ENCODE results near the gene RAI14. TPM values are rescaled to one million over a fixed set of nuclear protein-coding genes. Genes with fewer than 3 reads are reported as not detected.

RAI14 gene
- total and polyA plus RNA-seq, 2 donors (not counting 3 experiments of a cell fraction or from before 2014, with no cell fraction given): 114 to 369 TPM

DNA sequence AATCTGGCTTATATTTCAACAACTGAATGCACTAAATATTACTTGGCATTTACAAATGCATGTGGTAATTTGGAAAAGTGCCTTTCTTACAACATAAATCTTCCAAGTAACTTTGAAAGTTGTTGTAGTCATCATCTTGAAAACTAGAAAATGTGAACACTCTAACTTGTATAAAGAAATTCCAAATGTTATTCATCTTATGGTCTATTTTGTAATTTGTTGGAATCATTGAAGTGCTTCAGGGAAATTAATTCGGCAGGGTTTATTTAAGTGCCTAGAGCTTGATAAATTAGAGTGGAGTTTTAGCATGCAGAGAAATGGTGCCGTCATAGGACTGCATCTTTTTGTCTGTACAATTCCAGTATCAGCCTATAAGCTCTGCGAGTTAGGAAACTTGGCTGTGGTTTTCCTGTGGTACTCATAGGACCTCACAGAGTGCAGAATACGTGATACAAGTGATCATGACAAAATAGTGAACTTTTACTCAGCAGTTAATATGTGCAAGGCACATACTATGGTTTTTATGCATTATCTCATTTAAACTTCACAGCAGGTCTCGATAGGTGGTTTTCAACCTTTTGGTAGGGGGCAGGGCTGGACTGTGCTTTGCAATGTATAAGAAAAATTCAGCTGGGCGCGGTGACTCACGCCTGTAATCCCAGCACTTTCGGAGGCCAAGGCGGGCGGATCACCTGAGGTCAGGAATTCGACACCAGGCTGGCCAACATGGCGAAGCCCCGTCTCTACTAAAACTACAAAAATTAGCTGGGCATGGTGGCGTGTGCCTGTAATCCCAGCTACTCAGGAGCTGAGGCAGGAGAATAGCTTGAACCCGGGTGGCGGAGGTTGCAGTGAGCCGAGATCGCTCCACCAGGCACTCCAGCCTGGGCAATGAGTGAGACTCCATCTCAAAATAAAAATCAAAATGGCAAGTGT lies 79.6 kb downstream of the RAI14 start:
- H4K20me1 ChIP-seq (replicated peaks; ENCODE audit: control insufficient read depth, extremely low read depth, insufficient read depth, low read length): no peaks in the 10 kb centered on the region
- FAIRE-seq (peak; percentile 53), DNase-seq (ENCODE audit: low read depth, low spot score) (no peak)
- POLR2A ChIA-PET: no interaction called here
- H3K27ac ChIP-seq (ENCODE audit: insufficient read depth, low read depth, low read length): no peak overlapping the region
- no peak overlapping the region for H2AFZ ChIP-seq (ENCODE audit: low read depth, low read length)
- dilution Hi-C loops (cut with MboI; ENCODE audit: extremely low pct_ligation_motif_present, low sequenced_read_pairs) (no loop called here), intact Hi-C loops (cut with micrococcal nuclease) (no loop called here)
- no peak overlapping the region for H3K9ac ChIP-seq (replicated peaks; ENCODE audit: extremely low read depth, insufficient read depth, low read length)
- no peaks in the 10 kb centered on the region for H3K27me3 ChIP-seq (ENCODE audit: control insufficient read depth in 2 of 2, insufficient read depth in 2 of 2, low read length in 2 of 2)
- H3K4me2 ChIP-seq (ENCODE audit: insufficient read depth, low read length): no peak overlapping the region
- CTCF ChIA-PET: interaction anchor here (0.7 to 1.4 kb wide), 2 partner anchors 18 to 20 kb away, joined by 3 to 5 read pairs; no protein-coding TSS in a partner anchor
- peaks cover 11 to 29% of the 10 kb centered on the region in 2 experiments for H3K36me3 ChIP-seq (ENCODE audit: control insufficient read depth in 2 of 2, extremely low read depth in 1 of 2, insufficient read depth in 2 of 2, low read length in 2 of 2)
- no peaks in the 10 kb centered on the region for H3K9me1 ChIP-seq (replicated peaks; ENCODE audit: control insufficient read depth, extremely low read depth, insufficient read depth, low read length)
- H3K4me1 ChIP-seq (ENCODE audit: control insufficient read depth, extremely low read depth, insufficient read depth, low read length): no peaks in the 10 kb centered on the region
- H3K4me3 ChIP-seq (replicated peaks in 1 of 3; ENCODE audit: insufficient read depth in 1 of 3, low read depth in 1 of 3, low read length in 3 of 3): no peak overlapping the region
- no peaks in the 10 kb centered on the region for H3K9me3 ChIP-seq (replicated peaks; ENCODE audit: control insufficient read depth, insufficient read depth, low read length)
- TF ChIP-seq MYC (IDR thresholded peaks at IDR 0.05; ENCODE audit: low read depth, low read length) (no peak), MAX (IDR thresholded peaks at IDR 0.05; ENCODE audit: insufficient read depth, insufficient read length) (no peak), EZH2 (IDR thresholded peaks at IDR 0.05; ENCODE audit: borderline replicate concordance, low read depth, low read length, severe bottlenecking) (no peak), POLR2AphosphoS5 (IDR thresholded peaks at IDR 0.05; ENCODE audit: insufficient read depth, low read depth, low read length) (no peak), FOS (IDR thresholded peaks at IDR 0.05; ENCODE audit: borderline replicate concordance, insufficient read depth, low read length) (no peak), GATA2 (IDR thresholded peaks at IDR 0.05; ENCODE audit: insufficient read depth, insufficient read length, low read depth, low read length) (no peak), POLR2A (IDR thresholded peaks at IDR 0.05; ENCODE audit: low read depth, low read length) (no peak), JUN (IDR thresholded peaks at IDR 0.05; ENCODE audit: borderline replicate concordance, insufficient read depth, insufficient read length, low read depth) (no peak)
- TF ChIP-seq, protein P1, sequence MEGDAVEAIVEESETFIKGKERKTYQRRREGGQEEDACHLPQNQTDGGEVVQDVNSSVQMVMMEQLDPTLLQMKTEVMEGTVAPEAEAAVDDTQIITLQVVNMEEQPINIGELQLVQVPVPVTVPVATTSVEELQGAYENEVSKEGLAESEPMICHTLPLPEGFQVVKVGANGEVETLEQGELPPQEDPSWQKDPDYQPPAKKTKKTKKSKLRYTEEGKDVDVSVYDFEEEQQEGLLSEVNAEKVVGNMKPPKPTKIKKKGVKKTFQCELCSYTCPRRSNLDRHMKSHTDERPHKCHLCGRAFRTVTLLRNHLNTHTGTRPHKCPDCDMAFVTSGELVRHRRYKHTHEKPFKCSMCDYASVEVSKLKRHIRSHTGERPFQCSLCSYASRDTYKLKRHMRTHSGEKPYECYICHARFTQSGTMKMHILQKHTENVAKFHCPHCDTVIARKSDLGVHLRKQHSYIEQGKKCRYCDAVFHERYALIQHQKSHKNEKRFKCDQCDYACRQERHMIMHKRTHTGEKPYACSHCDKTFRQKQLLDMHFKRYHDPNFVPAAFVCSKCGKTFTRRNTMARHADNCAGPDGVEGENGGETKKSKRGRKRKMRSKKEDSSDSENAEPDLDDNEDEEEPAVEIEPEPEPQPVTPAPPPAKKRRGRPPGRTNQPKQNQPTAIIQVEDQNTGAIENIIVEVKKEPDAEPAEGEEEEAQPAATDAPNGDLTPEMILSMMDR (IDR thresholded peaks at IDR 0.05; ENCODE audit: extremely low read depth in 1 of 2, insufficient read depth in 1 of 2, low read depth in 1 of 2, low read length in 2 of 2): no peak
- BruUV-seq (replicated peaks): no TSS peak
- H3K79me2 ChIP-seq (ENCODE audit: control insufficient read depth, insufficient read depth, low read length): peaks cover 93% of the 10 kb centered on the region

Data from endothelial cell of umbilical vein (primary cell).